GM10266 (cell line): ENCODE measurements around the gene MAMDC2.

Experiments
- DNase-seq: peaks from one replicate; pipeline ENCODE4 v3.0.0; 2012; ENCODE audit errors: extremely low spot score
- TF ChIP-seq, protein P1 (sequence below): IDR thresholded peaks from 2 replicates; pipeline ENCODE4 v1.5.1; 2012; ENCODE audit warnings: mild to moderate bottlenecking, low read depth; ENCODE audit not compliant: control insufficient read depth, insufficient read depth; ENCODE audit errors: missing control alignments

MAMDC2 gene

DNA sequence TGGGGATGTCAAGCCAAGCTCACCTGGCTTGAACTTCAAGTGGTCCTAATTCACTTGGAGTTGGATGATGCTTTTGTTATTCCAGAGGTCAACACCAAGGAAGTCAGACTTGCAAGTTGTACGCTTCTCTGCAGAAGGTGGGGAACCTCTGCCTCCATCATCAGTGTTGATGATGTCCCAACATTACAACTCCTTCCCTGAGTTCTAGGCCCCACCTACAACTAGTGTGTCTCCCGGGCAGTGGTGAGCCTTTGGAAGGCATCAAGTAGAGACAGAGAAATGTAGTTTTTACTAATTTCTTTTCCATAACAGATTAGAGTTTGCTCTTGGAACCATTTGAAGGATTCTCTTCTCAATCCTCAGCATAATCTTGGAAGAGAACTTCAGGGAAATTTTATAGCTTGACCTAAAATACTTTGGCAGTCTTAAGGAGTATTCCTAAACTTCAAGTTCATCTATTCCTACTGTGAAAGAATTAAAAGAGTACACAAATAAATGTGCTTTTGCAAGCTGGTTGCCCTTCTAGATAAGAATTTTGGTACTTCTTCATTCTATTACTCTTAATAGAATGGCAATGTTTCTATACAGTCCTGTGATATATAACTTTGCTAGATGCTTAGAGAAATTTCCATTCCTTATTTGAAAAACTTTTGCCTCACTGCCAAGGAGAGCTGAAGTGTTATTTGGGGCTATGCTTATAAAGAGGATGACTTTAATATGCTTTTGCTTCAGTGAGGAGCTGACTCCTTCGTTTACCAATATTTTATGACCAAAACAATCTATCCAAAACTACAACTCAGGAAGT lies 12.0 kb downstream of the MAMDC2 start:
- TF ChIP-seq, protein P1, sequence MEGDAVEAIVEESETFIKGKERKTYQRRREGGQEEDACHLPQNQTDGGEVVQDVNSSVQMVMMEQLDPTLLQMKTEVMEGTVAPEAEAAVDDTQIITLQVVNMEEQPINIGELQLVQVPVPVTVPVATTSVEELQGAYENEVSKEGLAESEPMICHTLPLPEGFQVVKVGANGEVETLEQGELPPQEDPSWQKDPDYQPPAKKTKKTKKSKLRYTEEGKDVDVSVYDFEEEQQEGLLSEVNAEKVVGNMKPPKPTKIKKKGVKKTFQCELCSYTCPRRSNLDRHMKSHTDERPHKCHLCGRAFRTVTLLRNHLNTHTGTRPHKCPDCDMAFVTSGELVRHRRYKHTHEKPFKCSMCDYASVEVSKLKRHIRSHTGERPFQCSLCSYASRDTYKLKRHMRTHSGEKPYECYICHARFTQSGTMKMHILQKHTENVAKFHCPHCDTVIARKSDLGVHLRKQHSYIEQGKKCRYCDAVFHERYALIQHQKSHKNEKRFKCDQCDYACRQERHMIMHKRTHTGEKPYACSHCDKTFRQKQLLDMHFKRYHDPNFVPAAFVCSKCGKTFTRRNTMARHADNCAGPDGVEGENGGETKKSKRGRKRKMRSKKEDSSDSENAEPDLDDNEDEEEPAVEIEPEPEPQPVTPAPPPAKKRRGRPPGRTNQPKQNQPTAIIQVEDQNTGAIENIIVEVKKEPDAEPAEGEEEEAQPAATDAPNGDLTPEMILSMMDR = no peak
- DNase-seq = no peak

DNA sequence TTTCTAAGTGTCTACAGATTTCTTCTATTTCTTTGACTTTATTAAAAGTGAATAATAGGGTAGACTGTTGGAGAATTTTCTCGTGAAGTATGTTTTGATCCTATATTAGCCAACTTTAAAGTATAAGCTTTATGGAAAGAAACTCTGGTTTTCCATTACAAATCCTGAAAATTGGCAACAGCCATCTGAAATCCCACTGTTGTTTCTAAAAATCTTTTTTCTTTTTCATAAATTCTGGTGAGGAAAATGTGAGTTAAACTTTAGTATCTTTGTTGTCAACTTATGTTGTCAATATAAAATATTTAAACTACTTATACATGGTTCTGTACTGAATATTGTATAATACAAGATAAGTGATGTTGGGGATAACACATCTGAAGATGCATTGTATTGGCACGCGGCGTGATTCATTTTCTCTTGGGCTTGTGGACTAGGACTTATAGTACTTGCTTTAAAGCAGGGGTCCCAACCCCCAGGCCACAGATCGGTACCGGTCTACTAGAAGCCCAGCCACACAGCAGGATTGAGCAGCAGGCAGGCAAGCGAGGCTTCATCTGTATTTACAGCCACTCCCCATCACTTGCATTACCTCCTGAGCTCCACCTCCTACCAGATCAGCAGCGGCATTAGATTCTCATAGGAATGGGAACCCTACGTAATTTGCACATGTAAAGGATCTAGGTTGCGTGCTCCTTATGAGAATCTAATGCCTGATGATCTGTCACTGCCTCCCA lies 12.7 kb downstream of the MAMDC2 start:
- no peak for DNase-seq
- TF ChIP-seq, protein P1 = no peak

DNA sequence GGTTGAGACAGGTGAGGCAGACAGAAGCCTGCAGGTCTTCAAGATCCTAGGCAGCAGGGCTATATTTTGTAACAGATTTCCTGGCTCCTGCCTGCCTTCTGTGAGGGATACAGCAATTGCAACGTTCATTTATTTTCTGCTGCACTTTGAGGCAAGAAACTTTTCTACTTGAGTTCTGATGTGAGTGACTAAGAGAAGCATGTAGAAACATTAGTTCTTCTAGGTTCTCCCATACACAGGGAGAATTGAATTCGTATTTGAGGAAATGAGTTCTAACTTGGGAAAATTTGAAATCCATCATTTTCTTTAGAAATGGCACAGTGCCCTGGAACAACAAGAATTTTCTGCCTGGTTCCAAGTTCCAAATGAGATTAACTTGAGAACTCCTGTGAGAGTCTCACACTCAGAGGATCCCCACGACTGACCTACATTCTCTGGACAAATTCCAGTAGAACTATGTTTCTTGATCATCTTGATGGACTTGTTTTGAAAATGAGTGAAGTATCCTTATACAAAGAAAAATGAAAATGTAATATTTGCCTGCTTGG lies 15.0 kb downstream of the MAMDC2 start:
- TF ChIP-seq, protein P1 = no peak
- no peak for DNase-seq

DNA sequence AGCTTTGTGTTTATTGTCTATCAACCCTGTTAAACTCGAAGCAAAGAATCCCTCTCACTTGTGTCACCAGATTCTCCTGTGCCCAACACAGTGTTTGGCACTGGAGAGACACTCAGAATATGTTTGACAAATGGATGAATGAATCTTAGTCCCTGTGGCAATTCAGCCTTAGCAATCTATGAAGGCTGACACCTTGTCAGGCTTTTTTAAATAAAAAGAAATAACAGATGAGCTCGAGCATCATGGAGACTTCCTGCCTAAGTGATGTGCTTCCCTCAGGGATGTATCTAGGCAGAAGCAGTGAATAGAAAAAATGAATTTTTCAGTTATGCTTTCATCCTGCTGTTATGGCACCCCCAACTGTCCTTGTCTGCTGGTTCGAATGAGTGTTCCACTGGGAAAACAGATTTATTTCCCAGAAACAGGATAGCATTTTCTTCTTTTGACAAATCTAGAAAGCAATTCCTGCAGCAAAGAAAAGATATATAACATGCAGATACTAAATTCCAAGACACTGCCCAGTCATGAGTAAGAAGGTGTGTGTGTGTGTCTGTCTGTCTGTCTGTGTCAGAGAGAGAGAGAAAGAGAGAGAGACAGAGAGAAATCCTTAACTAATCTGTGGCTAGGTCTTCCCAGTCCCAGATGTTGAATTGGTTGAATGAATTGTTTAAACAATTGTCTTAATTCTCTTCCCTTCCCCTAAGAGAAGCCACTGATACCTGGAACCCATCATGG lies 16.7 kb downstream of the MAMDC2 start:
- no peak for DNase-seq
- TF ChIP-seq, protein P1 = no peak

DNA sequence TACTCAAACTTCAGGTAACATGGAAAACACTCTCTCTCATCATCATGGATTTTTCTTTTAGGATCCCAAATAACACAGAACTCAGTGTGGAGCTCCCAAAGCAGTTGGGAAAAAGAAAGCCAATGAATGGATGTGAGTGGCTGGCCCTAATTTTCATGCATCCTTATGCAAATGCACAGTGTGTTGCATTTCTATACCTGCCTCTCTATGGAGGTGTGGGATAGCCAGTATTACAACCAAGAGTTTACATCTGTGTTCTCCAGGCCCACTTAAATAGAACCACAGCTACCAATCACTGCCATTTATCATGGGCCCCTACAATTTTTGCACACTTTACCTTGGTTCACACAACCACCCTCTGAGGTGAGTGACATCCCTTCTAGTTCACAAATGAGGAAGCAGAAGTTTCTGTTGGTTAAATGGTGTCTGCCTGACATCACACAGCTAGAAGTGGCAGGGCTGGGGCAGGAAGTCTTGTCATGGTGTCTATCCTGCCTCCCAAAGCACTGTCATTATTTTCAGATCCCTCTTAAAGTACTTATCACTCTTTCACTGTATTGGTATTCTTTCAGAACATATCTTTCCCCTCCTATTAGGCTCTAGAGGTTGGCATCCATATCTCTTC lies 17.3 kb downstream of the MAMDC2 start:
- TF ChIP-seq, protein P1 = no peak
- no peak for DNase-seq

DNA sequence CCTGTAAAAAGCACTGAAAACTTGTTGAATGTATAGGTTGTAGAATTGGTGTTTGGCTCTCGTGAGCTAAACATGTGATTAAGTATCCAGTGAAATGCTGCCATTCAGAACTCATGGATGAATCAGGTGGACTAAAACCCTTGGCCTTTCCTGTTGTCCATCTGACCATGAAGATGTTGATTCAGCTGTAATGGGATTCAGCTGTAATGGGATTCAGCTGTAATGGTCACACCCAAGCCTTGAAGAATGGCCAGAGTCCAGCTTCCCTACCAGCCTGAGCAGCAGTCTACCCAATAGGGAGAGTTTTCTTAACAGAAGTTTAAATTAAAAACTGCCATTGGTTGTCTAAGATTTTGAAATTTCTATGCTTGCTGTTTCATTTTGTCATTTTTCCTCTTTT lies 18.1 kb downstream of the MAMDC2 start:
- DNase-seq = no peak

More for the DNA sequence above, 18.1 kb downstream of the MAMDC2 start:
- TF ChIP-seq, protein P1 = no peak
